A673 (cell line): ENCODE results near the gene TRIM29.

Experiments
- EZH2 ChIP-seq: fragments of 200-600 bp; sonication (generic); IDR thresholded peaks from 2 replicates; pipeline ENCODE4 v1.6.1; 2017; ENCODE audit warnings: borderline replicate concordance, low read depth, mild to moderate bottlenecking, mixed read lengths, antibody characterized with exemption, low read length; ENCODE audit not compliant: poor library complexity, severe bottlenecking
- TF ChIP-seq, protein P1 (sequence below): fragments of 300-800, 200-600 bp; sonication (generic); conservative IDR thresholded peaks from 2 replicates; pipeline ENCODE4 v1.5.1; 2017; ENCODE audit warnings: low read depth, mild to moderate bottlenecking, antibody characterized with exemption, low read length, moderate library complexity, mixed read lengths

DNA sequence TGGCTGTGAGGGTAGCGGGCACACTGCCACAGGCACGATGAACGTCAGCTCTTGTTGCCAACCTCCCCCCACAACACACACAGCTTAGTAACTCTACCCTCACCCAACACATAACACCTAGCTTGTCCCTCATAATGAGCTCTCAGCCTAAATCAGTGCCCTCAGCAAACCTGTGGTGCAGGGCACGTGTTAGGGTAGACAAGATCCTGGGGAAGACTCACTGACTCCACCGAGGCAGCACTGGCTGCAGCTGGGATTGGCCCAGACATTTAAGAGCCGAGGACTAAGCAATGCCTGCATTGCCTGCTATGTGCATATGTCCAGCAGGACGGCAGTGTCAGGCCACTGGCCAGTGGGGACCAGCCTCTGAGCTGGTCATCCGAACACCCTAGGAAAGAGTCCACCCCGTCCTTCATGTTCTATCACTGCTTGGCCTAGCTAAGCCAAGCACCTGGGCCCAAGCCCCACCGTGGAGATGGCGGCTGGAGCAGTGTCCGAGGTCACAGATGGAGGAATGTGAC is 32.9 kb upstream of the TRIM29 start:
- TF ChIP-seq, protein P1, sequence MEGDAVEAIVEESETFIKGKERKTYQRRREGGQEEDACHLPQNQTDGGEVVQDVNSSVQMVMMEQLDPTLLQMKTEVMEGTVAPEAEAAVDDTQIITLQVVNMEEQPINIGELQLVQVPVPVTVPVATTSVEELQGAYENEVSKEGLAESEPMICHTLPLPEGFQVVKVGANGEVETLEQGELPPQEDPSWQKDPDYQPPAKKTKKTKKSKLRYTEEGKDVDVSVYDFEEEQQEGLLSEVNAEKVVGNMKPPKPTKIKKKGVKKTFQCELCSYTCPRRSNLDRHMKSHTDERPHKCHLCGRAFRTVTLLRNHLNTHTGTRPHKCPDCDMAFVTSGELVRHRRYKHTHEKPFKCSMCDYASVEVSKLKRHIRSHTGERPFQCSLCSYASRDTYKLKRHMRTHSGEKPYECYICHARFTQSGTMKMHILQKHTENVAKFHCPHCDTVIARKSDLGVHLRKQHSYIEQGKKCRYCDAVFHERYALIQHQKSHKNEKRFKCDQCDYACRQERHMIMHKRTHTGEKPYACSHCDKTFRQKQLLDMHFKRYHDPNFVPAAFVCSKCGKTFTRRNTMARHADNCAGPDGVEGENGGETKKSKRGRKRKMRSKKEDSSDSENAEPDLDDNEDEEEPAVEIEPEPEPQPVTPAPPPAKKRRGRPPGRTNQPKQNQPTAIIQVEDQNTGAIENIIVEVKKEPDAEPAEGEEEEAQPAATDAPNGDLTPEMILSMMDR: no peak
- no peak for TF ChIP-seq EZH2
